Neural crest cell (in vitro differentiated cells): Measurements from ENCODE around the gene AKAP13. TPM values are rescaled to one million over a fixed set of nuclear protein-coding genes. Genes with fewer than 3 reads are reported as not detected.

Experiments
- DNase-seq: peaks from one replicate; pipeline ENCODE4 v3.0.0; 2021; ENCODE audit warnings: low read depth, mixed read lengths, low spot score
- H3K27ac Mint-ChIP-seq: one replicate; pipeline ENCODE4 v1.8.0; 2021; ENCODE audit warnings: mild to moderate bottlenecking, mixed read lengths; ENCODE audit not compliant: unreplicated experiment
- H3K27me3 Mint-ChIP-seq: 2 replicates; pipeline ENCODE4 v1.8.0; 2021; ENCODE audit warnings: low read depth, mild to moderate bottlenecking, mixed read lengths
- H3K36me3 Mint-ChIP-seq: 2 replicates; pipeline ENCODE4 v1.8.0; 2021; ENCODE audit warnings: low read depth, mild to moderate bottlenecking, mixed read lengths
- H3K4me1 Mint-ChIP-seq: 2 replicates; pipeline ENCODE4 v1.8.0; 2021; ENCODE audit warnings: mixed read lengths
- H3K4me3 Mint-ChIP-seq: one replicate; pipeline ENCODE4 v1.8.0; 2021; ENCODE audit warnings: mild to moderate bottlenecking, mixed read lengths
- H3K9me3 Mint-ChIP-seq: 2 replicates; pipeline ENCODE4 v1.8.0; 2021; ENCODE audit warnings: mixed read lengths
- total RNA-seq: library from RNA; stranded (reverse); gene quantifications from 2 replicates; pipeline ENCODE4 v1.2.1, GENCODE V29; 2021
- TF ChIP-seq, protein P1 (sequence below): fragments of 200-600 bp; sonication (generic); conservative IDR thresholded peaks from 2 replicates; pipeline ENCODE4 v1.5.0; 2021; ENCODE audit warnings: antibody characterized with exemption, mild to moderate bottlenecking

AKAP13 gene
- total RNA-seq, 1 donor from 2014 or later: 81.3 TPM

GRCh38 chr15:85709250-85709649 lies 328.8 kb downstream of the AKAP13 start:
- H3K36me3 Mint-ChIP-seq: peaks cover 11% of the 10 kb centered on the region
- no peak overlapping the region for H3K4me3 Mint-ChIP-seq
- no peak overlapping the region for H3K27ac Mint-ChIP-seq
- TF ChIP-seq, protein P1, sequence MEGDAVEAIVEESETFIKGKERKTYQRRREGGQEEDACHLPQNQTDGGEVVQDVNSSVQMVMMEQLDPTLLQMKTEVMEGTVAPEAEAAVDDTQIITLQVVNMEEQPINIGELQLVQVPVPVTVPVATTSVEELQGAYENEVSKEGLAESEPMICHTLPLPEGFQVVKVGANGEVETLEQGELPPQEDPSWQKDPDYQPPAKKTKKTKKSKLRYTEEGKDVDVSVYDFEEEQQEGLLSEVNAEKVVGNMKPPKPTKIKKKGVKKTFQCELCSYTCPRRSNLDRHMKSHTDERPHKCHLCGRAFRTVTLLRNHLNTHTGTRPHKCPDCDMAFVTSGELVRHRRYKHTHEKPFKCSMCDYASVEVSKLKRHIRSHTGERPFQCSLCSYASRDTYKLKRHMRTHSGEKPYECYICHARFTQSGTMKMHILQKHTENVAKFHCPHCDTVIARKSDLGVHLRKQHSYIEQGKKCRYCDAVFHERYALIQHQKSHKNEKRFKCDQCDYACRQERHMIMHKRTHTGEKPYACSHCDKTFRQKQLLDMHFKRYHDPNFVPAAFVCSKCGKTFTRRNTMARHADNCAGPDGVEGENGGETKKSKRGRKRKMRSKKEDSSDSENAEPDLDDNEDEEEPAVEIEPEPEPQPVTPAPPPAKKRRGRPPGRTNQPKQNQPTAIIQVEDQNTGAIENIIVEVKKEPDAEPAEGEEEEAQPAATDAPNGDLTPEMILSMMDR: no peak
- DNase-seq: no peak
- no peaks in the 10 kb centered on the region for H3K27me3 Mint-ChIP-seq
- no peaks in the 10 kb centered on the region for H3K9me3 Mint-ChIP-seq
- H3K4me1 Mint-ChIP-seq: peaks cover 37% of the 10 kb centered on the region

GRCh38 chr15:85710340-85710842 lies 330.0 kb downstream of the AKAP13 start:
- no peak overlapping the region for H3K27ac Mint-ChIP-seq
- H3K36me3 Mint-ChIP-seq: peaks cover 15% of the 10 kb centered on the region
- H3K4me3 Mint-ChIP-seq: no peak overlapping the region
- no peaks in the 10 kb centered on the region for H3K27me3 Mint-ChIP-seq
- H3K4me1 Mint-ChIP-seq: peaks cover 37% of the 10 kb centered on the region
- no peaks in the 10 kb centered on the region for H3K9me3 Mint-ChIP-seq
- DNase-seq: no peak
- TF ChIP-seq, protein P1: no peak

- H3K36me3 Mint-ChIP-seq: peaks cover 18% of the 10 kb centered on the region
- H3K9me3 Mint-ChIP-seq: no peaks in the 10 kb centered on the region
- H3K27ac Mint-ChIP-seq: no peak overlapping the region
- TF ChIP-seq, protein P1: no peak
- H3K4me1 Mint-ChIP-seq: peaks cover 28% of the 10 kb centered on the region
- no peak overlapping the region for H3K4me3 Mint-ChIP-seq
- no peaks in the 10 kb centered on the region for H3K27me3 Mint-ChIP-seq
- no peak for DNase-seq
These were observed 331.3 kb downstream of the AKAP13 start for GRCh38 chr15:85711580-85712192.

DNA sequence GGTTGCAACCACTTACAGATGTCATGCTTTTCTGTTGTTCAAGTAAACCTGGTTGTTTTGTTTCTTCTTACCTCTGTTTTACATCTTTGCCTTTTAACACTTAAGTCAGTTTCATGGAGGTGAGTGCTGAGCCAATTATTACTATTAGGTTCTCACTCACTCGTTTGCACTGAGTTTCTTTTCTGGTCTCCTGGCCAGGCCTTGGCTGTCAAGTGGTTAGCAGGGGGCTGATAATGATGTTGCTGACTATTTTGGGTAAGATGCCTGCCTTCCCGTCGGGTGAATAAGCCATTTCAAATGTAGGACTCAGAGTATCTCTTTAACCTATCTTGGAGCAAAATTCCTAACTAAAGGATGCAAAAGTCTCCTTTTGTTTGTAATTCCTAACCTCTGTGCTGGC lies 335.9 kb downstream of the AKAP13 start:
- Mint-ChIP-seq H3K27ac (no peak overlapping the region), H3K4me3 (no peak overlapping the region), H3K36me3 (peaks cover 32% of the 10 kb centered on the region), H3K9me3 (no peaks in the 10 kb centered on the region), H3K4me1 (no peaks in the 10 kb centered on the region), H3K27me3 (no peaks in the 10 kb centered on the region)
- DNase-seq: no peak
- TF ChIP-seq, protein P1: no peak

DNA sequence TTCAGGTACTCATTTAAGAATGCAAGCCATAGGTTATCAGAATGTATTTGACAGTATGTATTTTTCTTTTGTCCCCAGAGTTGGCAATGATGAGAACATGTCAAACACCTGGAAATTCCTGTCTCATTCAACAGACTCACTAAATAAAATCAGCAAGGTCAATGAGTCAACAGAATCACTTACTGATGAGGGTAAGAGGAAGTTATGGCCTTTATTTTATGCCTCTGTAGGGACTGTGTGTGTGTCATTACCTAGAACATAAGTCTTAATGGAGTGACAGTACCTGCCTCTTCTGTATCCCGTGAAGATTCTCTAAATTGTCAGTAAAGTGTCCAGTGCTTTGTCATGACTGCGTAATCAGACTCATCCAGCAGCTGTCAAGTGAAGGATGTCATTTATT lies 336.8 kb downstream of the AKAP13 start:
- TF ChIP-seq, protein P1: no peak
- H3K9me3 Mint-ChIP-seq: no peaks in the 10 kb centered on the region

More for the DNA sequence above, 336.8 kb downstream of the AKAP13 start:
- no peak for DNase-seq
- Mint-ChIP-seq H3K4me3 (no peak overlapping the region), H3K4me1 (no peaks in the 10 kb centered on the region), H3K27me3 (no peaks in the 10 kb centered on the region), H3K36me3 (peaks cover 29% of the 10 kb centered on the region), H3K27ac (no peak overlapping the region)
